A204.1 (cell line): ENCODE measurements around the gene AFAP1.

Experiments
- FAIRE-seq: peaks from 2 replicates; lab custom pipeline; 2012; peaks lifted over from hg19 to GRCh38; lab: Jason Lieb, UNC

AFAP1 gene

GRCh38 chr4:7733801-7734650 is 205.6 kb downstream of the AFAP1 start:
- no peak for FAIRE-seq

- FAIRE-seq: no peak
Measured at GRCh38 chr4:7733201-7733600, 206.5 kb downstream of the AFAP1 start.

- FAIRE-seq: no peak
Measured at GRCh38 chr4:7732263-7732662, 207.4 kb downstream of the AFAP1 start.

GRCh38 chr4:7731437-7731836 is 208.2 kb downstream of the AFAP1 start:
- no peak for FAIRE-seq

GRCh38 chr4:7727749-7728148 is 211.9 kb downstream of the AFAP1 start:
- no peak for FAIRE-seq

- no peak for FAIRE-seq
Measured at GRCh38 chr4:7726665-7727413, 212.8 kb downstream of the AFAP1 start.

- FAIRE-seq: no peak
Measured at GRCh38 chr4:7725951-7726350, 213.7 kb downstream of the AFAP1 start.

- FAIRE-seq: no peak
Measured at GRCh38 chr4:7723625-7724024, 216.0 kb downstream of the AFAP1 start.

GRCh38 chr4:7722766-7723387 is 216.8 kb downstream of the AFAP1 start:
- no peak for FAIRE-seq

- FAIRE-seq: no peak
Measured at GRCh38 chr4:7721984-7722551, 217.6 kb downstream of the AFAP1 start.

GRCh38 chr4:7719354-7720174 is 220.1 kb downstream of the AFAP1 start:
- FAIRE-seq: no peak

GRCh38 chr4:7717946-7718490 is 221.6 kb downstream of the AFAP1 start:
- no peak for FAIRE-seq

GRCh38 chr4:7717161-7717560 is 222.5 kb downstream of the AFAP1 start:
- no peak for FAIRE-seq

- no peak for FAIRE-seq
Measured at GRCh38 chr4:7716010-7716721, 223.5 kb downstream of the AFAP1 start.

GRCh38 chr4:7715271-7716009 is 224.2 kb downstream of the AFAP1 start:
- FAIRE-seq: no peak

GRCh38 chr4:7714738-7715137 is 224.9 kb downstream of the AFAP1 start:
- no peak for FAIRE-seq

- no peak for FAIRE-seq
Measured at GRCh38 chr4:7714176-7714575, 225.5 kb downstream of the AFAP1 start.

GRCh38 chr4:7713757-7714156 is 225.9 kb downstream of the AFAP1 start:
- no peak for FAIRE-seq

- FAIRE-seq: no peak
Measured at GRCh38 chr4:7712021-7712671, 227.5 kb downstream of the AFAP1 start.
